Loucy (cell line): Measurements from ENCODE around the gene ANKDD1B.
"Not testable (repeated sequence)": the region's sequence is repeated elsewhere in the genome, so short reads cannot be mapped to it uniquely, and the experiment has no call there.

Source experiments
- CTCF ChIP-seq: fragments of 200-600 bp; sonication (generic); conservative IDR thresholded peaks from 2 replicates; pipeline ENCODE4 v1.5.1; 2014; ENCODE audit warnings: mild to moderate bottlenecking, antibody characterized with exemption, low read length
- EZH2phosphoT487 ChIP-seq: fragments of 200-600 bp; IDR thresholded peaks from 2 replicates; pipeline ENCODE4 v1.6.1; 2018; ENCODE audit warnings: antibody characterized with exemption, mild to moderate bottlenecking, moderate library complexity, borderline replicate concordance

- TF ChIP-seq CTCF, EZH2phosphoT487: not testable (repeated sequence)
Observed at GRCh38 chr5:75578280-75578679, 33.0 kb upstream of the ANKDD1B start.
